WTC11 (cell line): ENCODE measurements around the gene RREB1.

ENCODE experiments used
- ATF1 ChIP-seq: sonication (generic); formaldehyde crosslinking; IDR thresholded peaks from 2 replicates; pipeline ENCODE4 v1.8.1; 2023; ENCODE audit warnings: mild to moderate bottlenecking, moderate library complexity, missing genetic modification reagents
- ELF4 ChIP-seq: sonication (generic); formaldehyde crosslinking; IDR thresholded peaks from 2 replicates; pipeline ENCODE4 v1.8.1; 2022; ENCODE audit warnings: low read depth, mild to moderate bottlenecking, moderate library complexity, missing genetic modification reagents
- FOXJ3 ChIP-seq: sonication (generic); formaldehyde crosslinking; IDR thresholded peaks from 2 replicates; pipeline ENCODE4 v1.9.0; 2021; ENCODE audit warnings: missing genetic modification reagents, mild to moderate bottlenecking, borderline replicate concordance
- NR3C1 ChIP-seq: sonication (generic); formaldehyde crosslinking; conservative IDR thresholded peaks from 2 replicates; pipeline ENCODE4 v1.8.1; 2023; ENCODE audit warnings: low read depth, mild to moderate bottlenecking, missing genetic modification reagents
- TP53 ChIP-seq: sonication (generic); formaldehyde crosslinking; IDR thresholded peaks from 2 replicates; pipeline ENCODE4 v1.8.1; 2023; ENCODE audit warnings: mild to moderate bottlenecking, missing genetic modification reagents
- ZNF121 ChIP-seq: sonication (generic); formaldehyde crosslinking; IDR thresholded peaks from 2 replicates; pipeline ENCODE4 v1.8.0; 2023; ENCODE audit warnings: missing genetic modification reagents
- ZNF317 ChIP-seq: sonication (generic); formaldehyde crosslinking; IDR thresholded peaks from 2 replicates; pipeline ENCODE4 v1.8.1; 2023; ENCODE audit warnings: low read depth, mild to moderate bottlenecking, moderate library complexity, missing genetic modification reagents, borderline replicate concordance
- TF ChIP-seq, protein P1 (sequence below): fragments of 200-600 bp; IDR thresholded peaks from 2 replicates; pipeline ENCODE4 v1.8.0; 2022; ENCODE audit warnings: antibody characterized with exemption
- TF ChIP-seq, protein P2 (sequence below): sonication (generic); formaldehyde crosslinking; IDR thresholded peaks from 2 replicates; pipeline ENCODE4 v1.8.1; 2022; ENCODE audit warnings: low read depth, missing genetic modification reagents, borderline replicate concordance
- TF ChIP-seq, protein P3 (sequence below): sonication (generic); formaldehyde crosslinking; conservative IDR thresholded peaks from 2 replicates; pipeline ENCODE4 v1.8.1; 2022; ENCODE audit warnings: mild to moderate bottlenecking, missing genetic modification reagents
- TF ChIP-seq, protein P4 (sequence below): sonication (generic); formaldehyde crosslinking; IDR thresholded peaks from 2 replicates; pipeline ENCODE4 v1.8.1; 2023; ENCODE audit warnings: mild to moderate bottlenecking, missing genetic modification reagents

DNA sequence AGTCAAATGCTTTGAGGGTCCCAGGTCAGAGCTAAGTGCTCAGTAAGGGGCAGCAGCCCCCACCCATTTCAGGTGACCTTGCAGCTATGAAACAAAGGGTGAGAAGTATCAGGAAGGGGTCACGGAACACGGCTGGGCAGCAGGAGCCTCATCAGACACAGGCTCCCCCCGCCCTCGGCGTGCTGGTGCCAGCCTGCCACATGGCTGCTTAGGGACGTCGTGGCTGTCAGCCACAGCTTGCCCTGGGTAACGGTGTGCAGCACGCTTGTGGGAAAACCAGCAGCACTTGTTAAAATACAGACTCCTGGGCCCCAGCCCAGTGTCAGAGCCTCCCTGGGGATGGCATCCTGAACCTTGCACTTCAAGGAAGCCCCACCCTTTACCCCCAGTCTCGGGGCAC lies 165.9 kb downstream of the RREB1 start:
- TF ChIP-seq, protein P1, sequence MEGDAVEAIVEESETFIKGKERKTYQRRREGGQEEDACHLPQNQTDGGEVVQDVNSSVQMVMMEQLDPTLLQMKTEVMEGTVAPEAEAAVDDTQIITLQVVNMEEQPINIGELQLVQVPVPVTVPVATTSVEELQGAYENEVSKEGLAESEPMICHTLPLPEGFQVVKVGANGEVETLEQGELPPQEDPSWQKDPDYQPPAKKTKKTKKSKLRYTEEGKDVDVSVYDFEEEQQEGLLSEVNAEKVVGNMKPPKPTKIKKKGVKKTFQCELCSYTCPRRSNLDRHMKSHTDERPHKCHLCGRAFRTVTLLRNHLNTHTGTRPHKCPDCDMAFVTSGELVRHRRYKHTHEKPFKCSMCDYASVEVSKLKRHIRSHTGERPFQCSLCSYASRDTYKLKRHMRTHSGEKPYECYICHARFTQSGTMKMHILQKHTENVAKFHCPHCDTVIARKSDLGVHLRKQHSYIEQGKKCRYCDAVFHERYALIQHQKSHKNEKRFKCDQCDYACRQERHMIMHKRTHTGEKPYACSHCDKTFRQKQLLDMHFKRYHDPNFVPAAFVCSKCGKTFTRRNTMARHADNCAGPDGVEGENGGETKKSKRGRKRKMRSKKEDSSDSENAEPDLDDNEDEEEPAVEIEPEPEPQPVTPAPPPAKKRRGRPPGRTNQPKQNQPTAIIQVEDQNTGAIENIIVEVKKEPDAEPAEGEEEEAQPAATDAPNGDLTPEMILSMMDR, result no peak
- TF ChIP-seq ZNF121 (CRISPR knock-in tag) (no peak), ELF4 (CRISPR knock-in tag) (no peak), ZNF317 (CRISPR knock-in tag) (no peak), TP53 (CRISPR knock-in tag) (no peak), ATF1 (CRISPR knock-in tag) (no peak), NR3C1 (no peak), FOXJ3 (CRISPR knock-in tag) (no peak)
- TF ChIP-seq, protein P2, sequence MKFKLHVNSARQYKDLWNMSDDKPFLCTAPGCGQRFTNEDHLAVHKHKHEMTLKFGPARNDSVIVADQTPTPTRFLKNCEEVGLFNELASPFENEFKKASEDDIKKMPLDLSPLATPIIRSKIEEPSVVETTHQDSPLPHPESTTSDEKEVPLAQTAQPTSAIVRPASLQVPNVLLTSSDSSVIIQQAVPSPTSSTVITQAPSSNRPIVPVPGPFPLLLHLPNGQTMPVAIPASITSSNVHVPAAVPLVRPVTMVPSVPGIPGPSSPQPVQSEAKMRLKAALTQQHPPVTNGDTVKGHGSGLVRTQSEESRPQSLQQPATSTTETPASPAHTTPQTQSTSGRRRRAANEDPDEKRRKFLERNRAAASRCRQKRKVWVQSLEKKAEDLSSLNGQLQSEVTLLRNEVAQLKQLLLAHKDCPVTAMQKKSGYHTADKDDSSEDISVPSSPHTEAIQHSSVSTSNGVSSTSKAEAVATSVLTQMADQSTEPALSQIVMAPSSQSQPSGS (CRISPR knock-in tag), result no peak
- TF ChIP-seq, protein P3, sequence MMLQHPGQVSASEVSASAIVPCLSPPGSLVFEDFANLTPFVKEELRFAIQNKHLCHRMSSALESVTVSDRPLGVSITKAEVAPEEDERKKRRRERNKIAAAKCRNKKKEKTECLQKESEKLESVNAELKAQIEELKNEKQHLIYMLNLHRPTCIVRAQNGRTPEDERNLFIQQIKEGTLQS (CRISPR knock-in tag), result no peak
- TF ChIP-seq, protein P4, sequence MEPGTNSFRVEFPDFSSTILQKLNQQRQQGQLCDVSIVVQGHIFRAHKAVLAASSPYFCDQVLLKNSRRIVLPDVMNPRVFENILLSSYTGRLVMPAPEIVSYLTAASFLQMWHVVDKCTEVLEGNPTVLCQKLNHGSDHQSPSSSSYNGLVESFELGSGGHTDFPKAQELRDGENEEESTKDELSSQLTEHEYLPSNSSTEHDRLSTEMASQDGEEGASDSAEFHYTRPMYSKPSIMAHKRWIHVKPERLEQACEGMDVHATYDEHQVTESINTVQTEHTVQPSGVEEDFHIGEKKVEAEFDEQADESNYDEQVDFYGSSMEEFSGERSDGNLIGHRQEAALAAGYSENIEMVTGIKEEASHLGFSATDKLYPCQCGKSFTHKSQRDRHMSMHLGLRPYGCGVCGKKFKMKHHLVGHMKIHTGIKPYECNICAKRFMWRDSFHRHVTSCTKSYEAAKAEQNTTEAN (CRISPR knock-in tag), result no peak
